ENCODE data around the gene SPATS2.

- no peak for TF ChIP-seq CTBP1 (IDR thresholded peaks at IDR 0.05; ENCODE audit: borderline replicate concordance)
- TF ChIP-seq SP1 (IDR thresholded peaks at IDR 0.05) = no peak
- no peak for TF ChIP-seq SUZ12 (IDR thresholded peaks at IDR 0.05)
- no peak for TF ChIP-seq TARDBP (IDR thresholded peaks at IDR 0.05)
- TF ChIP-seq NFRKB (IDR thresholded peaks at IDR 0.05) = no peak
- no peak for TF ChIP-seq BHLHE40 (IDR thresholded peaks at IDR 0.05; ENCODE audit: borderline replicate concordance)
- no peak for TF ChIP-seq FOXA1 (IDR thresholded peaks at IDR 0.05)
- TF ChIP-seq, protein P1, sequence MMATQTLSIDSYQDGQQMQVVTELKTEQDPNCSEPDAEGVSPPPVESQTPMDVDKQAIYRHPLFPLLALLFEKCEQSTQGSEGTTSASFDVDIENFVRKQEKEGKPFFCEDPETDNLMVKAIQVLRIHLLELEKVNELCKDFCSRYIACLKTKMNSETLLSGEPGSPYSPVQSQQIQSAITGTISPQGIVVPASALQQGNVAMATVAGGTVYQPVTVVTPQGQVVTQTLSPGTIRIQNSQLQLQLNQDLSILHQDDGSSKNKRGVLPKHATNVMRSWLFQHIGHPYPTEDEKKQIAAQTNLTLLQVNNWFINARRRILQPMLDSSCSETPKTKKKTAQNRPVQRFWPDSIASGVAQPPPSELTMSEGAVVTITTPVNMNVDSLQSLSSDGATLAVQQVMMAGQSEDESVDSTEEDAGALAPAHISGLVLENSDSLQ (IDR thresholded peaks at IDR 0.05) = no peak
- TF ChIP-seq L3MBTL2 (conservative IDR thresholded peaks at IDR 0.05) = no peak
- no peak for TF ChIP-seq FOXM1 (IDR thresholded peaks at IDR 0.05; ENCODE audit: borderline replicate concordance)
Measured at GRCh38 chr12:49537231-49537751, 170.0 kb downstream of the SPATS2 start.

Data from HEK293T (cell line).